Mesothelial cell of epicardium (in vitro differentiated cells): Measurements from ENCODE around the gene SDC1. TPM values are rescaled to one million over a fixed set of nuclear protein-coding genes. Genes with fewer than 3 reads are reported as not detected.

Experiments used
- DNase-seq, 2 experiments: peaks; one replicate each; pipeline ENCODE4 v3.0.0; 2021; ENCODE audit warnings: low spot score in 2 of 2; ENCODE audit not compliant: unreplicated experiment in 2 of 2
- H3K27ac Mint-ChIP-seq: 2 replicates; pipeline ENCODE4 v1.8.0; 2021; ENCODE audit warnings: mixed read lengths
- H3K27me3 Mint-ChIP-seq: 2 replicates; pipeline ENCODE4 v1.8.0; 2021; ENCODE audit warnings: low read depth, mixed read lengths
- H3K36me3 Mint-ChIP-seq: 2 replicates; pipeline ENCODE4 v1.8.0; 2021; ENCODE audit warnings: mixed read lengths
- H3K4me1 Mint-ChIP-seq: 2 replicates; pipeline ENCODE4 v1.8.0; 2021; ENCODE audit warnings: mixed read lengths
- H3K4me3 Mint-ChIP-seq: 2 replicates; pipeline ENCODE4 v1.8.0; 2021; ENCODE audit warnings: mild to moderate bottlenecking, moderate library complexity, mixed read lengths
- H3K9me3 Mint-ChIP-seq: 2 replicates; pipeline ENCODE4 v1.8.0; 2021; ENCODE audit warnings: mixed read lengths
- total RNA-seq: library from RNA; stranded (reverse); gene quantifications from 3 replicates; pipeline ENCODE4 v1.2.1, GENCODE V29; 2021
- TF ChIP-seq, protein P1 (sequence below): fragments of 200-600 bp; sonication (generic); IDR thresholded peaks from one replicate; pipeline ENCODE4 v1.5.0; 2021; ENCODE audit warnings: antibody characterized with exemption; ENCODE audit not compliant: unreplicated experiment

The SDC1 gene
- total RNA-seq, 1 donor from 2014 or later = 50.7 TPM

- Mint-ChIP-seq H3K4me1 (peaks cover 48% of the 10 kb centered on the region), H3K27ac (no peak overlapping the region), H3K27me3 (no peaks in the 10 kb centered on the region), H3K4me3 (no peak overlapping the region), H3K9me3 (no peaks in the 10 kb centered on the region), H3K36me3 (no peaks in the 10 kb centered on the region)
- no peak for DNase-seq
- TF ChIP-seq, protein P1, sequence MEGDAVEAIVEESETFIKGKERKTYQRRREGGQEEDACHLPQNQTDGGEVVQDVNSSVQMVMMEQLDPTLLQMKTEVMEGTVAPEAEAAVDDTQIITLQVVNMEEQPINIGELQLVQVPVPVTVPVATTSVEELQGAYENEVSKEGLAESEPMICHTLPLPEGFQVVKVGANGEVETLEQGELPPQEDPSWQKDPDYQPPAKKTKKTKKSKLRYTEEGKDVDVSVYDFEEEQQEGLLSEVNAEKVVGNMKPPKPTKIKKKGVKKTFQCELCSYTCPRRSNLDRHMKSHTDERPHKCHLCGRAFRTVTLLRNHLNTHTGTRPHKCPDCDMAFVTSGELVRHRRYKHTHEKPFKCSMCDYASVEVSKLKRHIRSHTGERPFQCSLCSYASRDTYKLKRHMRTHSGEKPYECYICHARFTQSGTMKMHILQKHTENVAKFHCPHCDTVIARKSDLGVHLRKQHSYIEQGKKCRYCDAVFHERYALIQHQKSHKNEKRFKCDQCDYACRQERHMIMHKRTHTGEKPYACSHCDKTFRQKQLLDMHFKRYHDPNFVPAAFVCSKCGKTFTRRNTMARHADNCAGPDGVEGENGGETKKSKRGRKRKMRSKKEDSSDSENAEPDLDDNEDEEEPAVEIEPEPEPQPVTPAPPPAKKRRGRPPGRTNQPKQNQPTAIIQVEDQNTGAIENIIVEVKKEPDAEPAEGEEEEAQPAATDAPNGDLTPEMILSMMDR = no peak
Measured at GRCh38 chr2:20191714-20192569, 33.0 kb downstream of the SDC1 start.

DNA sequence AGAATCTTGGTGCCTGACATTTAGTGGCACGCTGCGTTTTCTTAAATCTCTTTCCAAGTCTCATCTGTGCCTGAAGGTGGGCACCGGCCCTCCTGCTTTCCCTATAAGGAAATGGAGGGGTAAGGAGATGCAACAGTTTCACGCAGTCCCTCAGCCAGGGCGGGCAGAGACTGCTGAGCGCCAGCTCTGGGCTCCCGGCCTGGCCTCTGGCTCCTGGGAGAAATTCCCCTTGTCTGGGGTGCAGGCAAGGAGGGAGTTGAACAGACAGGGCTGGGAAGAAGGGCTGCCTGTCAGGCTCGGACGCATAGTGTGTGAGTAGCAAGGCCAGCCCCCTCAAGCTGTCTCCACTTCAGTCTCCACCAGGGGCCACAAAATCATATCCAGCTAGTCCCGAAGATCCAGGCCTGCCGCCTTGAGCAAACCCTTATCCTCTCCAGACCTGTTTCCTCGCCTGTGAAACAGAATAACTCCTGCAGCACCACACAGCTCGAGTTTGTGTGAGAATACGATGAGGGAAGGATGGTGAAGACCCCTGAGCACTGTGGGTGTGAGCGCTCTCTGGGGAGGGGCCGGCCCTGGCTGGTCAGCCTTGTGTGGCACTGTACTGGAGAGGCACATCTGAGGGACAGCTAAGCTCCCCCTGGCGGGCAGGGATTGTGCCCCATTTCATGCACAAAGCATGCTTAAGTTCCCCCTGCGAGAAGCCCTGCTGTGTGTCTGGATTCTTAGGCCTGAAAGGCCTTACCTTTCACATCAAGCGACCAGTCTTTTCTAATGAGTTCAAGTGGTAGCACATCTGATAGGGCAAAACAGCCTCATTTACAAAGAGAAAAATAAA is 33.8 kb downstream of the SDC1 start:
- Mint-ChIP-seq H3K4me3 (no peak overlapping the region), H3K27ac (peak overlapping the region; percentile 34), H3K9me3 (no peaks in the 10 kb centered on the region), H3K27me3 (no peaks in the 10 kb centered on the region), H3K4me1 (peaks cover 48% of the 10 kb centered on the region), H3K36me3 (no peaks in the 10 kb centered on the region)
- DNase-seq = no peak
- TF ChIP-seq, protein P1 = no peak

DNA sequence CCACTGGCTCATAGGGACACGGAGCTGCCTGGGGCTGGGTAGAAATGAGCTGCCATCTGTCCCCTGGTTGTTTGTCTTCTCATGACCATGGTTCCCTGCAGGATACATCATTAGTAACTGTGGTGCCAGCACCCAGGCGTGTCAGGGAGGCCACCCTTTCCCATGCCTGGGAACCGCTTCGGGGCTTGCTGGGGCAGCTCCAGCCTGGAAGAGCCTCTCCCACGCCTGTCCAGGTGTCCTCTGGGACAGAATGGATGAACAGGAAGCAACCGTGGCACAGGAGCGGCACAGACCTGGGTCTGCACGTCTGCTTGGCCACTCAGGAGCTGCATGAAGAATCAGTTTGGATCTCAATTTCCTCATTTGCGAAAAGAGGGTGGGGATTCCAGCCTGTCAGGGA is 34.8 kb downstream of the SDC1 start:
- TF ChIP-seq, protein P1 = no peak
- H3K4me3 Mint-ChIP-seq = no peak overlapping the region
- no peaks in the 10 kb centered on the region for H3K27me3 Mint-ChIP-seq
- no peaks in the 10 kb centered on the region for H3K36me3 Mint-ChIP-seq
- no peak for DNase-seq
- H3K9me3 Mint-ChIP-seq = no peaks in the 10 kb centered on the region
- no peak overlapping the region for H3K27ac Mint-ChIP-seq
- H3K4me1 Mint-ChIP-seq = peaks cover 52% of the 10 kb centered on the region

- no peaks in the 10 kb centered on the region for H3K36me3 Mint-ChIP-seq
- H3K9me3 Mint-ChIP-seq = no peaks in the 10 kb centered on the region
- DNase-seq = no peak
- H3K27me3 Mint-ChIP-seq = no peaks in the 10 kb centered on the region
- H3K4me1 Mint-ChIP-seq = peaks cover 52% of the 10 kb centered on the region
- no peak overlapping the region for H3K4me3 Mint-ChIP-seq
- peak overlapping the region; percentile 79 for H3K27ac Mint-ChIP-seq
- TF ChIP-seq, protein P1 = no peak
Measured at GRCh38 chr2:20189299-20189931, 35.5 kb downstream of the SDC1 start.

- Mint-ChIP-seq H3K9me3 (no peaks in the 10 kb centered on the region), H3K36me3 (no peaks in the 10 kb centered on the region), H3K27me3 (no peaks in the 10 kb centered on the region), H3K4me1 (peaks cover 54% of the 10 kb centered on the region), H3K27ac (peak overlapping the region; percentile 79), H3K4me3 (peak overlapping the region; percentile 17)
- TF ChIP-seq, protein P1 = no peak
- peak; percentile 52 to 73 for DNase-seq
Measured at GRCh38 chr2:20188851-20189250, 36.1 kb downstream of the SDC1 start.
